Erythroblast (primary cell): ENCODE data around the gene FGFBP1.

Source experiments
- GATA1 ChIP-seq: IDR thresholded peaks from 2 replicates; pipeline ENCODE4 v1.6.1; 2011; ENCODE audit warnings: low read depth, mild to moderate bottlenecking, control low read depth, low read length, moderate library complexity
- POLR2A ChIP-seq: IDR thresholded peaks from 2 replicates; pipeline ENCODE4 v1.6.1; 2011; ENCODE audit warnings: mild to moderate bottlenecking, low read length

DNA sequence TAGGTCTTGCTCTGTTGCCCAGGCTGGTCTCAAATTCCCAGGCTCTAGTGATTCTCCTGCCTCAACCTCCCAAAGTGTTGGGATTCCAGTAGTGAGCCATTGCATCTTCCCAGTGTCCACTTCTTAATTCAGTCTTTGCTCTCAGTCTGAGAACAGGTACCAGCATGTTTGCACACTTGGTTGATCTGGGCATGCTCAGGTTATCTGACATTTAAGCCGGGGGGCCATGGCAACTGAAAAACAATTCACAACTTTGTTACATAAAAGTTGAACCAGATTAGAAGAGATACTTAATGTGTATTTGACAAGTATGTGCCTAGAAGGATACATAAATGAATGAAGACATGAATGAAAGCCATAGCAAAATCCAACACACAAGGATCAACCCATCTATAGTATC lies 39.0 kb downstream of the FGFBP1 start:
- no peak for TF ChIP-seq POLR2A
- TF ChIP-seq GATA1 = no peak
